GM19351 (cell line): ENCODE results near the gene TCEAL7.
"Not testable (repeated sequence)": the region's sequence is repeated elsewhere in the genome, so short reads cannot be mapped to it uniquely, and the experiment has no call there.

Source experiments
- ATAC-seq: cut with Tn5 transposase; IDR thresholded peaks from one replicate; pipeline ENCODE4 v1.9.1; 2021; ENCODE audit warnings: mild to moderate bottlenecking, moderate library complexity; ENCODE audit not compliant: unreplicated experiment

TCEAL7 gene, protein sequence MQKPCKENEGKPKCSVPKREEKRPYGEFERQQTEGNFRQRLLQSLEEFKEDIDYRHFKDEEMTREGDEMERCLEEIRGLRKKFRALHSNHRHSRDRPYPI

DNA sequence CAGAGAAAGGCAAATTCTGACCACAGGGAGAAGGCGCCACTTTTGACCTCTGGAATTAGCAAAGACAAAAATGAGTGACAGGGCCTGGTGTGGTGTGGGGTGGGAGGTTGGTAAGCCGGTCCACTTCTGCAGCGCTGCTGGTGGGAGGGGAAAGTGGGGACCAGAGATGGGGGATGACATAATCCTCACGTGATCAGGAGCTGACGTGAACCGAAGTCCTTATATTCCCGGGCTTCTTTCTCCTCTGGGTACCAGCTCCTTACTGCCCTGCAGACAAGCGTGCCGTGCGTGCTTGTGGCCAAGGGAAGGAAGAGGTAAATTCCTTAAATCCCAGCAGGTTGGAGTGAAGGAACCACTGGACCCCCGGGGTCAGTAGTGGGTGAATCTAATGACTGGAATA, at the start of gene TCEAL7:
TCEAL7 (plus strand) TSS at position 249 of the 400 bp plus-strand sequence. CDS start 1,165 bp downstream, outside the sequence.
- ATAC-seq = no peak

GRCh38 chrX:103293118-103293517, 36.9 kb upstream of the TCEAL7 start:
- ATAC-seq = no peak

DNA sequence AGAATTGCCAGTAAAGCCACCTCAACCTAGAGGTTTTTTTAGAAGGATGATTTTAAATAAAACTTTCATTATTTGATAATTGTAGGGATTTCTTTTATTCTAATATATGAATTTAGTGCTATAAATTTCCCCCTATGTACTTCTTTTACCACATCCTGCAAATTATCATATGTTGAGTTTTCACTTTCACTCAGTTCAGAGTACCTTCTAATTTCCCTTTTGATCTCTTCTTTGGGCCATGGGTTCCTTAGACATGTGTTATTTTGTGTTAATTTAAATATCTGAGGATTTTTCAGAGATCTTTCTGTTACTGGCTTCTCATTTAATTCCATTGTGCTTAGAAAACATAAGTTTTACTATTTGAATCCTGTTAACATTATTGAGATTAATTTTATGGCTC, 25.3 kb upstream of the TCEAL7 start:
- peak; percentile 47 for ATAC-seq

- ATAC-seq = not testable (repeated sequence)
Measured at GRCh38 chrX:103305666-103306065, 24.4 kb upstream of the TCEAL7 start.

DNA sequence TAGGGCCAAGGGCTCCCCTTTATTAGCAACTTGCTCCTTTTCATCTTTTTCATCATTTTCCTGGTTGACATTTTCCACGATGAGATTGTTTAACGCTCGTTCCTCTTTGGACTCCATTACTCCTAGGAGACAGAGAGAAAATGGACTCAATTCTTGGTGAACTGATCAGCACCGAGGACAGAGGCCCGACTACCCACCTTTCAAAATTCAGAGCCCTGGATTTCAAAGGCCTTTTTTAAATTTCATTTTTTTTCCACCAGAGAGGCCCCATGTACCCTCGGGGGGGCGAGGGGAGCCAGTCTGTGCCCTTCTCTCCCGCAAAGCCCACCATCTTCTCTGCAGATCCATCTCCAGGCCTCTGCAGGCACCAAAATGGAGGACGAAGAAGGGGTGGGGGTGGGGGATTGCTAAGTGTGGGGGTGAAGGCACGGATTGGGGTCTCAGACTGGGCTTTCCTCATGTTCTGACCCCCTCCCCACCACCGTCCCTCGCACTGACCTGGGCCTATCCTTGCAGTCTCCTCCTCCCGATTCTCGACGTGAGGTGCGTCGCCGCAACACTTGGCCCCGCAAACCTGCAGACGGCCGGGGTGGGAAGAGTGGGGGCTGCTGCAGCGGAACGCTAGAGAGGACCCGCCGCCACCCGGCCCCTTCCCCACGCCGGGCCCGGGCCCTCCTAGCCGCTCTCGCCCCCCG, 20.0 kb upstream of the TCEAL7 start:
- ATAC-seq = no peak

- ATAC-seq = peak; percentile 98
Measured at GRCh38 chrX:103310555-103311398, 19.3 kb upstream of the TCEAL7 start, which contains the start of gene BEX2. Gene BEX2, minus strand, starts transcription at chrX:103310990. Its CDS starts 1,014 bp downstream, at chrX:103309976.

GRCh38 chrX:103311399-103311780, 18.6 kb upstream of the TCEAL7 start:
- no peak for ATAC-seq

DNA sequence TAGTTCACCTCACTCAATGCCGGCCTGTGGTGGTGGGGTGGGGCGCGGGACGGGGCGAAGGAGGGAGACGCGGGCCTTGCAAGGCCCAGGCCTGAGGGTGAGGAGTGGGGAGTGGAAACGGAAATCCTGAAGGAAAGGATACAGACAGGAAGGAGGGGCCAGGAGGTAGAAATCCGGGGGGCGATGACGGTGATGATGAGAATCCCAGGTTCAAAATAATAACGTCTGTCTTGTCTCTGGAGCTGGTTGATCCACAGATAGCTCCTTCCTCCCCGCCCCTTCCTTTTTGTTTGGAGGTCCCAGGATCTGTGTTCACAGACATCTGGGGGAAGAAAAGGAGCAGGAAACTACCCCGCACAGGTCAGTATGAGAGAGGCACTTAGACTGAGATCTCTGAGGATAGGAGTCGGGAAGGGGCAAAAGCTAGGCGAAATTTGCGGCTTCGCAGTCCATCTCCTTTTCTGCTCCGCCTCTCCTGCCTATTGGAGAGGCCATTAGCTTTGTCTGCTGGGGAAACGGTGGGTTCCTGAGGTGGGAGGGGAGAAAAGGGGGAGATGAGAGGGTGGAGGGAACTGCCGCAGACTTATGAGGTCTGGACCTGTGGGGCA, 746 bp downstream of the TCEAL7 start:
- ATAC-seq = no peak

DNA sequence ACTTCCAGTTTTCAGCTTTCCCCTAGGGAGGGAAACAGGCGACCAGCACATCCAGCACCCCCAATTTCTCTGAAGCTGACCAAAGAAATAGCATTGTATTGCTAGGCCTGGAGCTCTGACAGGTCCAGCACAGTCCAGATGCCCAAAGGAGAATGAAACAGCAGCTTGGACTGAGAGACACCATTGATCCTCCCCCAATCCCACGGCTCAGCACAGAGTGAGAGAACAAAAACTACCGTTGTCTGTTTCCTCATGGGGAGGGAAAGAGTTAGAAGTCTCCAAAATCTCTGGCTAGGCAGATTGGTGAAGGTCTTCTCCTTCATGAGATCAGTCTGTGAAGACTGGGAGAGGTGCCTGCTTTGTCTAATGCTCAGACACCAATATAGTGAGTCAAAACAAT, 8.6 kb downstream of the TCEAL7 start:
- no peak for ATAC-seq

DNA sequence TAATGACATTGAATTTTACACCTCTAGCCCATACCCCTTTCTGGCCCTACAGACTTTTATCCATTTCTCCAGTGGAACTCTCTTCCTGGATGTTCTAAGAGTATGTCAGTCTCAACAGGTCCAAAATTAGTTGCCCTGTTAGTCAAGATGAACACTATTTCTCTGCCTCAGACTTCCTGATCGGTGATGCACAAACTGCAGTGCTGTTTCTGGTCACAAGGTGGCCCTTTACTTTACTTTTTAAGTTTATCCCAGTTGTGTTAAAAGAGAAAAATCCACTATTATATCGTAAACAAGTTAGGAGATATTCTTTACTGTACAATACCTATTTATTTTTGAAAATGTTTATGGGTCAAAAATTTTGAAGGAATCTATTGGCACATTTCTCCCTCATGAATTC, 13.1 kb downstream of the TCEAL7 start:
- peak; percentile 92 for ATAC-seq

DNA sequence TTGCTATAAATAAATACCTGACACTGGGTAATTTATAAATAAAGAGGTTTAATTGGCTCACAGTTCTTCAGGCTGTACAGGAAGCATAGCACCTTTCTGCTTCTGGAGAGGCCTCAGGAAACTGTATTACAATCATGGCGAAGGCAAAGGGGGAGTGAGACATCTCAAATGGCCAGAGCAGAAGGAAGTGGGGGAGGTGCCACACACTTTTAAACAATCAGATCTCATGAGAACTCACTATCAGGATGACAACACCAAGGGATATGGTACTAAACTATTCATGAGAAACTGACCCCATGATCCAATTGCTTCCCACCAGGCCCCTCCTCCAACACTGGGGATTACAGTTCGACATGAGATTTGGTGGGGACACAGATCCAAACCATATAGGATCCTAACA, 14.6 kb downstream of the TCEAL7 start:
- ATAC-seq = no peak

DNA sequence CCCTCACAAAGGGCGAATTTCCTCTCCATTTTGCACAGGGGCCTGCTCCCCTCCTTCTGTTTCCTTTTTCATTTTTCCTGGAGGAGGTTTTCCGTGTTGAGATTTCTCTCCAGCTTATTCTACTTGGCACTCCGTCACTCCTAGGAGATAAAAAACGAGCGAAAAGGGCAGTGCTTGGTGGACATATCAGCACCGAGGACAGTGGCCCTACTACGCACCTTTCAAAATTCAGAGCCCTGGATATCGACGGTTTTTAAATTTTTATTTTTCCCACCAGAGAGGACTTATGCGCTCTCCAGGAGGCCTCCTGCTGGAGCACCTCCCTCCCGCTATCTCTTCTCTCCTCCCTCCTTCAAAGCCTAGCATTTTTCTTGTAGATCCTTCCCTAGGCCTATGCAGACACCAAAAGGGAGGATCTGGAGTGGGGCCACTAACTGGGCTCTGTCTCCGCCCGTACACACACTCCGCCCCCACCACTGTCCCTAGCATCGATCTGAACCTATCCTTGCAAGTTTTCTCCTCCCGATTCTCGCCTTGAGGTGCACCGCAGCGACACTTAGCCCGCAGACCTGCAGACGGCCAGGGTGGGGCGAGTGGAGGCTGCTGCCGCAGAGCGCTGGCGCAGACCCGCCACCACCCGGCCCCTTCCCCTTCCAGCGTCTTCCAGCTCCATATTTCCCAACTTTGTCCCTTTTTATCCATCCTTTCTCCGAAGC, 17.8 kb downstream of the TCEAL7 start:
- ATAC-seq = no peak

GRCh38 chrX:103356130-103356798, 26.2 kb downstream of the TCEAL7 start, which contains the start of gene TCEAL9:
Gene TCEAL9, plus strand, starts transcription at chrX:103356506. Its CDS starts 1,179 bp downstream, at chrX:103357685.
- no peak for ATAC-seq

DNA sequence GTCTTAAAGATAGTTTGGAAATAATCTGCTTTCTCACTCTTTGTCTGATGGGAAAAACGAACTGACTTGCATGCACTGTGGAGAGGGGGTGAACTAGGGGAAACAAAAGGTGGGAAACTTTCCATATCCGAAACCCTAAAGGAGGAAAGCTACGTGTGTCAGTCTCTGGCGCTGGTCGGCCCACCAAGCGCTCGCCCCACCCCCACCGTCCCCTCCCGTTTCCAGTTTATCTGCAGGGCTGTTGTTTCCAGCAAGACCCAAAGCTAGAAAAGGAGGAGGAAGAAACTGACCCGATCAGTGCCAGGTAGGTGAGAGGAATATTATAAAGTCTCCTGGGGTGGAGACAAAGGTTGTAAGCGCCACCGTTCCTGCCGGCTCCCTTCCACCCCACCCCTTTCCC, 26.8 kb downstream of the TCEAL7 start:
- ATAC-seq = no peak

- ATAC-seq = no peak
Measured at GRCh38 chrX:103357871-103358270, 27.8 kb downstream of the TCEAL7 start.

GRCh38 chrX:103359605-103360004, 29.6 kb downstream of the TCEAL7 start:
- not testable (repeated sequence) for ATAC-seq

DNA sequence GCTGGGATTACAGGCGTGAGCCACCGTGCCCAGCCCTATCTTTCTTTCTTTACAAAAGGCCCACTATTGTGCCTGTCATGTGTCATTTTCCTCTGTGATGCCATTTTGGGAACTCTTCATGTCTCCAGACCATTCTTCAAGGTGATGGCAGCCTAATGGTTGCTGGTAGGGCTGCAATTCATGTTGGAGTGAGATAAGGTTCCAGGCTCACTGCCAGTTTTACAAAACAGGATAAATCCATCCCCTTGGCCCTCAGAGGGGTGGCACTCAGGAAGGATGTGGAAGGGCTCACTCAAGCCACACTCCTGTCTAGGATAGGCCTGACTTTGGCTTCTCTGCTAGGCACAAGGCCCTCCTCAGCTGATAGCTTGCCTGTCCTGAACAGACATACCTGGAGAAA, 30.1 kb downstream of the TCEAL7 start:
- no peak for ATAC-seq

DNA sequence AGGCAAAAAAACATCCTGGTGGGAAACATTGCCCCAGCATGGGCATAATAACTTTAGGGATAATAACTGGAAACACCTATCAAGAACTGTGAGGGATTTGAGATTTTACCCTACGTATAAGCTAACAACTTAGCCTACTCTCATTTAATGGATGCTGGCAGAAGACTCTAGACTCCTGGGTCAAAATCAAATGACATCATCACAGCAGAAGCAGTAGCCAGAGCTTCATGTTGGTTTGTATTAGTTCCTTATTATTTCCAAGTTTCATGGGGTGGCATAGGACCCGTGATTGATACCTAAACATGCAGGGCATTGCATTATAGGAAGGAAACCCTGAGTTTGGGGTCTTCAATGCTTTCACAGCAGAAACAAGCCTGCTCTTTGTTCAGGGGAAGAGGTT, 30.9 kb downstream of the TCEAL7 start:
- ATAC-seq = no peak

DNA sequence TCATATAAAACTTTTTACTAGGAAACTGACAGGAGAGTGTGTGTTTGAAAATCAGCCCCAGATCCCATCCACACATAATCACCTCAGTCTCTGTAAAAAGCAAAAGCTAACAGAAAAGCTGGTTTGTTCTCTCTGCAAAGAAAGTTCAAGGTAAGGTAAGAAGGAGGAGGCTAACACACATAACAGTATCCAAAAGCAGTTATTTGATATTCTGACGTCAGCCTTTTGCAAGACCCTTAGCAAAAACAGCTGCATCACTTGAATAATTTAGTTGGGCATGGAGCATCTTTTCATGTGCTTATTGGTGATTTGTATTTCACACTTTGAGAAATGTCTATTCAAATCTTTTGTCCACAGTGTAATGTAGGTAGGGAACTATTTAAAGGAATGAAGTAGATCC, 31.8 kb downstream of the TCEAL7 start:
- ATAC-seq = no peak

DNA sequence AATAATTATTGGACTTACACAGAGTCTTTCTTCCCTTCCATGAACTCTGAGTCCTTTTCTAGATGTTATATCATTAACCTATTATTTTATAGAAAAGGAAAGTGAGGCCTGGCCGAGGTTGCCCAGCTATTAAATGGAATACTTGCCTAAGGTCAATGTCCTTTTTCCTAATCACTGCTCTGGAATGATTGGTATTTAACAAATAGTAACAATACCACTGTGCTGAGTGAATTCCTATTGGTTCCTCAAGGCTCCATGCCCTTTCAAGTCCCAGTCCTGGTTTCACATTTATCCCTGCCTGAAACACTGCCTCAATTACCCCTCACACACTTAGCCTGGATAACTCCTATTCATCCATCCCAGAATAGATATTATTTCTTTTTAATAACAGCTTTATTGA, 32.4 kb downstream of the TCEAL7 start:
- no peak for ATAC-seq
